GM21423 (cell line): ENCODE results near the gene ZMYM3.
A peak's percentile ranks its signal among the peaks of the same experiment; 100 is the strongest.

Experiments used
- ATAC-seq: cut with Tn5 transposase; IDR thresholded peaks from one replicate; pipeline ENCODE4 v1.9.1; 2021; ENCODE audit warnings: mild to moderate bottlenecking, moderate library complexity; ENCODE audit not compliant: unreplicated experiment

ZMYM3 gene

GRCh38 chrX:71214604-71215337, 39.2 kb downstream of the ZMYM3 start:
- no peak for ATAC-seq

DNA sequence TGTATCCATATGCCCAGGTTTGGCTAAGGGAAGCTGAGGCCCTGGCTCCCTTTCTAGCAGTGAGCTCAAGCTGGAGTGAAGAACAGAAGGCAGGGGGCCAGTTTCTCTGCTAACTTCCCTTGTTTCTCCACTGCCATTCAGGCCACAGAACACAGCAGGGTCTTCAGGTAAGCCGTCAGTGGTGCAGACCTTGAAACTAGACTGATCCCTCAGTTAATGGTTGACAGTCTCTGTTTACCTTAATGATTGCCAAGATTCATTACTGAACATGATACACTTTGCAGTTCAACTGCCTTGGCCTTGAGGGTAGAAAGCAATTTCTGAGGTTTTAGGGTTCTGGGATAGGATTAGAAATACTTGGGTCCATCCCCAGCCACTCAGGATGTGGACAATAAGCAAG, 39.8 kb downstream of the ZMYM3 start:
- ATAC-seq, result no peak

- ATAC-seq, result no peak
These were observed 41.4 kb downstream of the ZMYM3 start for GRCh38 chrX:71212536-71212935.

DNA sequence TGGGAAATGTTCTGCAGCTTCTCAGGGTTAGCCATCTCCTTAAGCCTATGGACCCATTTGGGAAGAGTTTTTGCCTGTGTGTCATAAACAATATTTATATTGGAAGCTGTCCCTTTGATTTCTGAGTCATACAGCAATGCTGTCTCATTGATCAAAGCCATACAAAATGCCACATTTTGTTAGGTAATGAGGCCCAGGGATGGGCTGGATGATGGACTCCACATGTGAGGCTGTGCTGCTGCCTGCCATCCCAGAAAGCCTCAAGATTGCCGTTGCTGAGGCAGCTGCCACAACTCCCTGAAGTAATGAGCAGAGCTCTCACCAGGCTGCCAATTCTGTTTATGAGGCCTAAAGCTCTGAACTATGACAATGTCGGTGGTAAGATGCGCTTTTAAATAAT, 43.1 kb downstream of the ZMYM3 start:
- ATAC-seq, result no peak

DNA sequence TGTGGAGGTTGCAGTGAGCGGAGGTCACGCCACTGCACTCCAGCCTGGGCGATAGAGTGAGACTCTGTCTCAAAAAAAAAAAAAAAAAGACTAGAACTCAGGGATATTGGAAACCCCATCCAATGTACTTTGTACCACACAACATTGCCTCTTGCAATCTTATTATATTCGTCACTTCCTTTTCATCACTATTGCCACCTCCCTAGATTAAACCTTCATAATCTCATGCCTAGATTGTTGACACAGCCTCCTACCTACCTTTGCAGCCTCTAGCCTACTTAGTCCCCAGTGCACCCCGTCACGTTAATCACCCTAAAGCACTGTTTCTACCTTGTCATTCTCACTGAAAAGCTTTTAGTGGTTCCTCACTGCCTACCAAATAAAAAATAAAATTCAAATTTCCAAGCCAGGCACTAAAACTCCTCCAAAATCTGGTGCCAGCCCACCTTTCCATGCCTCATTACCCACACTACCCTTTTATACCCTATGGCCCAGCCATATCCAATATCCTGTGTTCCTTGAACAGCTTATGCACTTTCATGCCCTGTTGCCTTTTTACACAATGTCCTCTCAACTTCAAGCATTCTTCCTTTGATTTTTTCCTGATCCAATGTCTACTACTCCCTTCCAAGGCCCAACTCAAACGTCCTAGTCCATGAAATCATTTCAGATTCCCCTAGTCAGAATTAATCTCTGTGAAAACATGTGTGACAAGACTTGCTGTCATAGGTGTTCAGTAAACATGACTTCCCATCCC, 54.5 kb downstream of the ZMYM3 start:
- ATAC-seq, result no peak

GRCh38 chrX:71198066-71198465, 55.9 kb downstream of the ZMYM3 start:
- peak; percentile 71 for ATAC-seq

DNA sequence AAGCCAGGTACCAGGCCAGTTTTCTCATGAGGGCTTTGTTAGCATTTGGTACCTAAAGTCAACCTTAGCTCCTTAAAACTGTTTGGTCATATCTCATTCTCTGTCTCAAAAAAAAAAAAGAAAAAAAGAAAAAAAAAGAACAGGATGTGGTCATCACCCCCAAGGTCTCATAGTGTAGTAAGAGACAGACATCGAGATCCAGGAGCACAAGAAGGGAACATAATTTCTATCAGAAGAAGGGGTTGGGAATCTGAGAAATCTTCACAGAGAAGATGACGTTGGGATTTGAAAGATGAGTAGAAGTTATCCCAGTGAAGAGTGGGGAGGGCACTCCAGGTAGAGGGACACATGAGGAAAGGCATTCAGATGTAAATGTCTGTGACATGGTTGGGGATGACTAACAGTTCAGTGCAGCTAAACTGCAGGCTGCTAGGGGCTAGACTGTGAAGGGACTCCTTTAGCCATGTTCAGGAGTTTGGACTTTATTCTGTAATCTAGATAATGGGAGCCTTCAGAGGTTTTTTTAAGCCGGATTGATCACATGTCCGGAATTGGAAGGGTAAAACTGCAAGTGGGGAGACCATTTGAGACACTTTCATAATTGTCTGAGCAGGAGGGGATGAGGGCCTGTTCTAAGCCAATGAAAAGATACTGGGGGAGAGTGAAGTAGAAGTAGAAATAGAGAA, 57.8 kb downstream of the ZMYM3 start:
- peak; percentile 64 for ATAC-seq

DNA sequence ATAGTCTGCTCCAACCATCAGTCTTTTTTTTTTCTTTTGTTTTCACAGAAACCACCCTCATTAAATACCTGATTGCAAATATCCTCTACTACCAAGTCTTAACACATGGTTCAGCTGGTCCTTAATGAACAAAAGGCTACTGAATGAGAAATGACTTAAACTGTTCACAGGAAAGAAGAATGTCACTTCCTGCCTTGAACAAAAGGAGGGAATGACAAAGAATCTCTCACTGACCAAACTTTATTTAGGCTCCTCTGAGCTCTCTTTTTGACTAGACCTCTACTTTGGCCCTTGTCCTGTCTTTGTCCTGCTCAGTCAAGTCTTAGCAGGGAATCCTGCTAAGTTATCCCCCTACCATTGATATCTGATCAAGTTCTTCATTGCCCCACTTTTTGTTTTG, 62.7 kb downstream of the ZMYM3 start:
- ATAC-seq, result no peak
